K562 (cell line): ENCODE data around the gene PSAP. TPM values are rescaled to one million over a fixed set of nuclear protein-coding genes. Genes with fewer than 3 reads are reported as not detected.

ENCODE experiments used
- ARID2 ChIP-seq: fragments of 450-650 bp; IDR thresholded peaks from 2 replicates; pipeline ENCODE4 v1.6.1; 2017; ENCODE audit warnings: antibody characterized with exemption, mild to moderate bottlenecking
- CAMTA2 ChIP-seq: fragments of 250-450 bp; sonication (Bioruptor Pico); conservative IDR thresholded peaks from 2 replicates; pipeline ENCODE4 v1.5.1; 2022
- CC2D1A ChIP-seq: fragments of 450-650 bp; IDR thresholded peaks from 2 replicates; pipeline ENCODE4 v1.6.1; 2017; ENCODE audit warnings: mild to moderate bottlenecking
- CREBBP ChIP-seq: IDR thresholded peaks from one replicate; pipeline ENCODE4 v1.6.1; 2012; ENCODE audit warnings: low read depth, mild to moderate bottlenecking, control low read depth, inconsistent platforms, low read length
- DPF2 ChIP-seq: fragments of 450-650 bp; IDR thresholded peaks from 2 replicates; pipeline ENCODE4 v1.6.1; 2016
- GMEB1 ChIP-seq: fragments of 250-450 bp; sonication (Bioruptor Pico); IDR thresholded peaks from 2 replicates; pipeline ENCODE4 v1.4.0; 2020; ENCODE audit warnings: mild to moderate bottlenecking
- HLTF ChIP-seq: fragments of 450-650 bp; IDR thresholded peaks from 2 replicates; pipeline ENCODE4 v1.6.1; 2016
- ID3 ChIP-seq, 2 experiments: fragments of 250-450 bp in 1 of 2; fragments of 450-650 bp in 1 of 2; sonication (Bioruptor Pico) in 1 of 2; IDR thresholded peaks; 2 replicates each; pipeline versions ENCODE4 v1.6.1 to v1.8.0; 2016 to 2021; ENCODE audit warnings: mild to moderate bottlenecking in 2 of 2, moderate library complexity in 2 of 2, missing compliant biosample characterization in 1 of 2, missing genetic modification characterization in 1 of 2
- JUN ChIP-seq, 2 experiments: sonication (generic) in 1 of 2; formaldehyde crosslinking in 1 of 2; IDR thresholded peaks; 2 replicates each; pipeline versions ENCODE4 v1.6.1 to v1.8.0; 2012 to 2022; ENCODE audit warnings: borderline replicate concordance in 2 of 2, mild to moderate bottlenecking in 2 of 2, improper control_type of control experiment in 1 of 2, low read depth in 1 of 2, low read length in 1 of 2, missing genetic modification reagents in 1 of 2
- NCOR1 ChIP-seq: fragments of 450-650 bp; IDR thresholded peaks from 2 replicates; pipeline ENCODE4 v1.6.1; 2016; ENCODE audit warnings: mild to moderate bottlenecking, moderate library complexity
- PHF20 ChIP-seq: fragments of 450-650 bp; IDR thresholded peaks from 2 replicates; pipeline ENCODE4 v1.6.1; 2018; ENCODE audit not compliant: partially characterized antibody
- RBM14 ChIP-seq: fragments of 200-400 bp; formaldehyde crosslinking; IDR thresholded peaks from 2 replicates; pipeline ENCODE4 v1.6.1; 2018; ENCODE audit warnings: low read depth, mild to moderate bottlenecking, low read length, moderate library complexity, borderline replicate concordance; ENCODE audit not compliant: insufficient read depth
- TAF9B ChIP-seq: fragments of 450-650 bp; IDR thresholded peaks from 2 replicates; pipeline ENCODE4 v1.6.1; 2018; ENCODE audit warnings: mild to moderate bottlenecking; ENCODE audit not compliant: partially characterized antibody
- ZBTB1 ChIP-seq: sonication (generic); formaldehyde crosslinking; IDR thresholded peaks from 2 replicates; pipeline ENCODE4 v1.8.1; 2023; ENCODE audit warnings: missing genetic modification reagents, low read depth, mild to moderate bottlenecking, borderline replicate concordance
- ZC3H11A ChIP-seq: IDR thresholded peaks from 2 replicates; pipeline ENCODE4 v1.6.1; 2012; ENCODE audit warnings: low read depth, low read length, improper control_type of control experiment
- ZNF79 ChIP-seq: fragments of 250-450 bp; sonication (Bioruptor Pico); IDR thresholded peaks from 2 replicates; pipeline ENCODE4 v1.4.0; 2020; ENCODE audit warnings: low read depth, mild to moderate bottlenecking, moderate library complexity
- polyA plus RNA-seq, 8 experiments: library from polyadenylated mRNA; depleted of rRNA in 4 of 8; stranded (reverse) in 5 of 8; unstranded in 3 of 8; fragments of >200 nt; fragmentation: Nextera tagmentation in 2 of 8; fragmentation: Illumina TruSeq in 1 of 8; extraction: Ambion mirVana in 2 of 8; extraction: Trizol in 1 of 8; gene quantifications; 2 replicates each; pipeline versions ENCODE4 v1.2.1 to v1.2.3, GENCODE V29; 2011 to 2014; ENCODE audit warnings: inconsistent platforms in 1 of 8, missing spikeins in 1 of 8
- total RNA-seq, 7 experiments: library from RNA; depleted of rRNA in 6 of 7; stranded (reverse); fragments of >200 nt in 6 of 7; fragmentation: Illumina TruSeq in 2 of 7; extraction: Trizol in 2 of 7; gene quantifications; 2 replicates each; pipeline versions ENCODE4 v1.2.1 to v1.2.3, GENCODE V29; 2011 to 2021; ENCODE audit warnings: low replicate concordance in 1 of 7
- TF ChIP-seq, protein P1 (sequence below): fragments of 250-450 bp; sonication (Bioruptor Pico); IDR thresholded peaks from 2 replicates; pipeline ENCODE4 v1.5.0; 2021; ENCODE audit warnings: mild to moderate bottlenecking, borderline replicate concordance
- TF ChIP-seq, protein P2 (sequence below): sonication (generic); formaldehyde crosslinking; IDR thresholded peaks from 2 replicates; pipeline ENCODE4 v1.8.0; 2023; ENCODE audit warnings: mild to moderate bottlenecking, missing genetic modification reagents
- TF ChIP-seq, protein P3 (sequence below): fragments of 250-450 bp; sonication (Bioruptor Pico); IDR thresholded peaks from 2 replicates; pipeline ENCODE4 v1.8.0; 2022; ENCODE audit warnings: moderate library complexity, mild to moderate bottlenecking, inconsistent platforms
- TF ChIP-seq, protein P4 (sequence below): sonication (generic); formaldehyde crosslinking; IDR thresholded peaks from 2 replicates; pipeline ENCODE4 v1.5.0; 2020; ENCODE audit warnings: missing genetic modification reagents

Gene PSAP
- total and polyA plus RNA-seq, 9 of the 15 experiments (the other 6 are each of a cell fraction or from before 2014, with no cell fraction given): 245 to 700 (median 429) TPM

DNA sequence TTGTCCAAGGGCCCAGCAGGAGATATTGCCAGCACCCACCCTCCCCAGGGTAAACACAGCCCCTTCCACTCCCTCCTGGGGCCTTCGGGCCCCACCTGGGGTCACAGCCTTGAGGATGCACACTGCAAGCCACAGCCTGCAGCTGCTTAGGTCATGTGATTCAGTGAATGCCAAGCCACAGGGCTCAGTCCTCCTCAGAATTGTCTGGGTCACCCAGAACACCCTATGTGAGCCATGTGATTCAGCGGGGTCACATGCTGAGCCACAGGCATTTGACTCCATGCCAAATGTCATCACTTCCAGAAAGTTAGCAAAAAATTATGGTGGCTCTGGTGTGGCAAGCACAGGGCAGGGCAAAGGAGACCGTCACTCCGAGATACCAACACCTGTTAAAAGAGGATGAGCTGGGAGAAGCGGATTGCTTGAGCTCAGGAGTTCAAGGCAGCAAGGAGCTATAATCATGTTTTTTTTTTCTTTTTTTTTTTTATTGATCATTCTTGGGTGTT lies 17.2 kb upstream of the PSAP start (continued):
- TF ChIP-seq, protein P1, sequence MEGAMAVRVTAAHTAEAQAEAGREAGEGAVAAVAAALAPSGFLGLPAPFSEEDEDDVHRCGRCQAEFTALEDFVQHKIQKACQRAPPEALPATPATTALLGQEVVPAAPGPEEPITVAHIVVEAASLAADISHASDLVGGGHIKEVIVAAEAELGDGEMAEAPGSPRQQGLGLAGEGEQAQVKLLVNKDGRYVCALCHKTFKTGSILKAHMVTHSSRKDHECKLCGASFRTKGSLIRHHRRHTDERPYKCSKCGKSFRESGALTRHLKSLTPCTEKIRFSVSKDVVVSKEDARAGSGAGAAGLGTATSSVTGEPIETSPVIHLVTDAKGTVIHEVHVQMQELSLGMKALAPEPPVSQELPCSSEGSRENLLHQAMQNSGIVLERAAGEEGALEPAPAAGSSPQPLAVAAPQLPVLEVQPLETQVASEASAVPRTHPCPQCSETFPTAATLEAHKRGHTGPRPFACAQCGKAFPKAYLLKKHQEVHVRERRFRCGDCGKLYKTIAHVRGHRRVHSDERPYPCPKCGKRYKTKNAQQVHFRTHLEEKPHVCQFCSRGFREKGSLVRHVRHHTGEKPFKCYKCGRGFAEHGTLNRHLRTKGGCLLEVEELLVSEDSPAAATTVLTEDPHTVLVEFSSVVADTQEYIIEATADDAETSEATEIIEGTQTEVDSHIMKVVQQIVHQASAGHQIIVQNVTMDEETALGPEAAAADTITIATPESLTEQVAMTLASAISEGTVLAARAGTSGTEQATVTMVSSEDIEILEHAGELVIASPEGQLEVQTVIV (CRISPR knock-in tag): no peak
- no peak for TF ChIP-seq ARID2
- TF ChIP-seq, protein P2, sequence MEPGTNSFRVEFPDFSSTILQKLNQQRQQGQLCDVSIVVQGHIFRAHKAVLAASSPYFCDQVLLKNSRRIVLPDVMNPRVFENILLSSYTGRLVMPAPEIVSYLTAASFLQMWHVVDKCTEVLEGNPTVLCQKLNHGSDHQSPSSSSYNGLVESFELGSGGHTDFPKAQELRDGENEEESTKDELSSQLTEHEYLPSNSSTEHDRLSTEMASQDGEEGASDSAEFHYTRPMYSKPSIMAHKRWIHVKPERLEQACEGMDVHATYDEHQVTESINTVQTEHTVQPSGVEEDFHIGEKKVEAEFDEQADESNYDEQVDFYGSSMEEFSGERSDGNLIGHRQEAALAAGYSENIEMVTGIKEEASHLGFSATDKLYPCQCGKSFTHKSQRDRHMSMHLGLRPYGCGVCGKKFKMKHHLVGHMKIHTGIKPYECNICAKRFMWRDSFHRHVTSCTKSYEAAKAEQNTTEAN (CRISPR knock-in tag): no peak
- peak; percentile 85 for TF ChIP-seq DPF2
- peak; percentile 47; the same call in 1 of the 2 replicates for TF ChIP-seq HLTF
- peak; percentile 11; the same call in 1 of the 2 replicates for TF ChIP-seq ZNF79 (CRISPR knock-in tag)
- no peak for TF ChIP-seq ZBTB1 (CRISPR knock-in tag)
- TF ChIP-seq ID3 (CRISPR knock-in tag; IDR thresholded peaks at IDR 0.05): no peak
- peak; percentile 62 for TF ChIP-seq ID3 (tag; IDR thresholded peaks at IDR 0.05)
- no peak for TF ChIP-seq CREBBP
- TF ChIP-seq CC2D1A: no peak
- TF ChIP-seq ZC3H11A: no peak
- TF ChIP-seq JUN (IDR thresholded peaks at IDR 0.05; ENCODE audit: borderline replicate concordance, low read depth, low read length): peak; percentile 42; the same call in 1 of the 2 replicates
- no peak for TF ChIP-seq JUN (CRISPR knock-in tag; IDR thresholded peaks at IDR 0.05; ENCODE audit: borderline replicate concordance)
- TF ChIP-seq, protein P3, sequence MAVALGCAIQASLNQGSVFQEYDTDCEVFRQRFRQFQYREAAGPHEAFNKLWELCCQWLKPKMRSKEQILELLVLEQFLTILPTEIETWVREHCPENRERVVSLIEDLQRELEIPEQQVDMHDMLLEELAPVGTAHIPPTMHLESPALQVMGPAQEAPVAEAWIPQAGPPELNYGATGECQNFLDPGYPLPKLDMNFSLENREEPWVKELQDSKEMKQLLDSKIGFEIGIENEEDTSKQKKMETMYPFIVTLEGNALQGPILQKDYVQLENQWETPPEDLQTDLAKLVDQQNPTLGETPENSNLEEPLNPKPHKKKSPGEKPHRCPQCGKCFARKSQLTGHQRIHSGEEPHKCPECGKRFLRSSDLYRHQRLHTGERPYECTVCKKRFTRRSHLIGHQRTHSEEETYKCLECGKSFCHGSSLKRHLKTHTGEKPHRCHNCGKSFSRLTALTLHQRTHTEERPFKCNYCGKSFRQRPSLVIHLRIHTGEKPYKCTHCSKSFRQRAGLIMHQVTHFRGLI (CRISPR knock-in tag): peak; percentile 71
- no peak for TF ChIP-seq RBM14
- no peak for TF ChIP-seq NCOR1
- TF ChIP-seq GMEB1 (CRISPR knock-in tag): 0 out of 2 replicates have a peak, but pooled peaks have one; percentile 9
- TF ChIP-seq, protein P4, sequence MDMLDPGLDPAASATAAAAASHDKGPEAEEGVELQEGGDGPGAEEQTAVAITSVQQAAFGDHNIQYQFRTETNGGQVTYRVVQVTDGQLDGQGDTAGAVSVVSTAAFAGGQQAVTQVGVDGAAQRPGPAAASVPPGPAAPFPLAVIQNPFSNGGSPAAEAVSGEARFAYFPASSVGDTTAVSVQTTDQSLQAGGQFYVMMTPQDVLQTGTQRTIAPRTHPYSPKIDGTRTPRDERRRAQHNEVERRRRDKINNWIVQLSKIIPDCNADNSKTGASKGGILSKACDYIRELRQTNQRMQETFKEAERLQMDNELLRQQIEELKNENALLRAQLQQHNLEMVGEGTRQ (CRISPR knock-in tag): peak; percentile 88
- no peak for TF ChIP-seq CAMTA2
- no peak for TF ChIP-seq PHF20
- no peak for TF ChIP-seq TAF9B
